BJ (cell line): ENCODE results near the gene TRAPPC6A. TPM values are rescaled to one million over a fixed set of nuclear protein-coding genes. Genes with fewer than 3 reads are reported as not detected.

Source experiments
- CTCF ChIA-PET: fragments of 350-600 bp; formaldehyde crosslinking; extraction: SDS; loops from one replicate; lab custom pipeline; 2021; ENCODE audit warnings: antibody characterized with exemption, inconsistent platforms; lab: Yijun Ruan, JAX
- POLR2A ChIA-PET: fragments of 300-600 bp; sonication (Branson Sonifier 250); formaldehyde crosslinking; extraction: SDS; loops from one replicate; lab custom pipeline; 2021; ENCODE audit warnings: antibody characterized with exemption; lab: Charles Lee
- DNase-seq: peaks from one replicate; pipeline ENCODE4 v3.0.0-alpha.2; 2011; ENCODE audit warnings: low read depth
- H3K27me3 ChIP-seq: 2 replicates; pipeline ENCODE4 v1.6.0; 2011; ENCODE audit warnings: low read length; ENCODE audit not compliant: control insufficient read depth, insufficient read depth
- H3K36me3 ChIP-seq: 2 replicates; pipeline ENCODE4 v1.5.1; 2011; ENCODE audit warnings: low read length; ENCODE audit not compliant: control insufficient read depth, insufficient read depth
- H3K4me3 ChIP-seq: 2 replicates; pipeline ENCODE4 v1.5.1; 2011; ENCODE audit warnings: low read depth, mild to moderate bottlenecking, control low read depth, low read length
- CTCF ChIP-seq: IDR thresholded peaks from 2 replicates; pipeline ENCODE4 v1.5.1; 2011; ENCODE audit warnings: low read depth, mild to moderate bottlenecking, control low read depth, inconsistent platforms, low read length, moderate library complexity; ENCODE audit not compliant: insufficient read depth
- polyA plus RNA-seq: library from polyadenylated mRNA; depleted of rRNA; stranded (reverse); fragments of >200 nt; gene quantifications from 2 replicates; pipeline ENCODE4 v1.2.3, GENCODE V29; 2011

The TRAPPC6A gene
- polyA plus RNA-seq, 1 experiment, result 15.0 TPM

DNA sequence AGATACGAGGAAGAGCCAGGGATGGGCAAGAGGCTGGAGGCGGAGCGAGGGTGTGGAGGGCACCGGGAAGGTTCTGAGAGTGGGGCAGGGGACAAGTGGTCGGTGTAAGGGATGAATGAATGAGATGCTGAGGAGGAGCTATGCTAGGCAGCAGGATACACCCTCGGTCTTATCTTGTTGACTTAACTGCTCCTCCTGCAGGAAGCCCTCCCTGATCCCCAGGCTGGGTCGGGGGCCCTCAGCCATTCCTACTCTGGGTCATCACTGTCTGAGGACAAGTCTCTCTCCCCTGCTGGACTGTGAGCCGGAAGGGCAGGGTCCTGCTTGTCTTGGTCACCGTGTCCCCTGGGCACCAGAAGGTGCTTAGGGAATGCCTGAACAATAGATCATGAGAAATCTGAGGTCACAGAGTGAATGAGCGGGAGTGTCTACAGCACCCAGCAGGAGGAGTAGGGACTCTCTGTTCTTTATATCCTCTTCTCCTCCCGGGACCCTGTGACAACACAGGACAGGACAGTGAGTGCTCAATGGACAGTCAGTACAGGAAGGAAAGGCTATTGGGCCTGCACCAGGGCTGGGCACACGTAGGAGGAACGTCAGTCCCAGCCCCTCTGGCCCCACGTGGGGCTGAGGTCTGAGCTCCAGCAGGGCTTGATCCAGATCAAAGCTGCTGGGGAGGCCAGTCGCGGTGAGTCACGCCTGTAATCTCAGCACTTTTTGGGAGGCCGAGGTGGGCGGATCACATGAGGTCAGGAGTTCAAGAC lies 23.8 kb downstream of the TRAPPC6A start:
- no peak for DNase-seq
- ChIA-PET POLR2A (no interaction called here), CTCF (interaction anchor here (1.0 kb wide), 1 partner anchor 24 kb away, joined by 3 read pairs; the partner anchor contains the start of gene TRAPPC6A)
- H3K27me3 ChIP-seq, result peaks cover 5% of the 10 kb centered on the region
- H3K36me3 ChIP-seq, result peaks cover 2% of the 10 kb centered on the region; the same call in 1 of the 2 replicates
- TF ChIP-seq CTCF, result no peak
- H3K4me3 ChIP-seq, result no peak overlapping the region; the same call in 1 of the 2 replicates

GRCh38 chr19:45153339-45154063 lies 24.5 kb downstream of the TRAPPC6A start:
- ChIA-PET POLR2A (no interaction called here), CTCF (interaction anchor here (1.4 kb wide), 1 partner anchor 95 kb away, joined by 5 read pairs; no protein-coding TSS in a partner anchor)
- TF ChIP-seq CTCF, result no peak
- Histone ChIP-seq H3K27me3 (peaks cover 5% of the 10 kb centered on the region), H3K4me3 (peak overlapping the region; percentile 11; the same call in 1 of the 2 replicates), H3K36me3 (peaks cover 2% of the 10 kb centered on the region; the same call in 1 of the 2 replicates)
- DNase-seq, result no peak

GRCh38 chr19:45152504-45153338 lies 25.3 kb downstream of the TRAPPC6A start:
- DNase-seq, result no peak
- CTCF ChIA-PET, result interaction anchor here (1.4 kb wide), 2 partner anchors 12 to 96 kb away, joined by 3 to 5 read pairs; no protein-coding TSS in a partner anchor
- Histone ChIP-seq H3K27me3 (peaks cover 5% of the 10 kb centered on the region), H3K36me3 (peaks cover 2% of the 10 kb centered on the region; the same call in 1 of the 2 replicates), H3K4me3 (peak overlapping the region; percentile 11; the same call in 1 of the 2 replicates)
- POLR2A ChIA-PET, result no interaction called here
- 0 out of 2 replicates have a peak, but pooled peaks have one; percentile 6 for TF ChIP-seq CTCF

DNA sequence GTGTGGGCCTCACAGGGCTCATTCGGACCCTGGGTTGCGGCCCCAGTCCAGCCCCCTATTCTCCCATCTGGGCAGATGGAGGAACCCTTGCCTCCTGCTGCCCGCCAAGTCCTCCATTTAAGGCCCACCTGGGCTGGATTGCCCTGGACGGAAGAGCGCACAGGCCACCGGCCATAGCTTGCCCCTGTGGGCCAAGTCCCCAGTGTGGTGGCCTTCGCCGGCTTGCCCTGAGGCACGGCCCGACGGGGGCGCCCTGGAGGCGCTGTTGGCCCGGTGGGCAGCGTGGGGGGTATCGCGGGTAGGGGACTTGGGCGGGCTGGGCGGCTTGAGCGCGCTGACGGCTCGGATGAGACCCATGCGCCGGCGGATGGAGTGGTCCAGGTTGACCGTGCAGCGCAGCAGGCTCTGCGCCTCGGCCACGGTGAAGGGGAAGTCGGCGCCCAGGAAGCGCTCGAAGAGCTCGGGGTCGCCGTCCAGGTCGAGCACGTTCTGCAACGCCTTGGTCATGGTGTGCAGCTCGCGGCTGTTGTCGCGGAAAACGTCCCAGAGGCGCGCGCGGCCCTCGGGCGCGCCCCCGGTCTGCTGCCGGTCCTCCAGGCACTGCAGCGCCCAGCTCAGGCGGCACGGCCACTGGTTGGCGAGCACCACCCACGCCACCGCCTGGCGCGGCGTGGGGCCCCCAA lies 26.1 kb downstream of the TRAPPC6A start:
- ChIA-PET CTCF (interaction anchor here (1.4 kb wide), 2 partner anchors 11 to 97 kb away, joined by 3 to 5 read pairs; no protein-coding TSS in a partner anchor), POLR2A (no interaction called here)
- TF ChIP-seq CTCF, result no peak
- peaks cover 5% of the 10 kb centered on the region for H3K27me3 ChIP-seq
- H3K36me3 ChIP-seq, result peaks cover 3% of the 10 kb centered on the region; the same call in 1 of the 2 replicates
- DNase-seq, result no peak
- no peak overlapping the region; the same call in 1 of the 2 replicates for H3K4me3 ChIP-seq
